GM21367 (cell line): ENCODE data around the gene MAGI1.

Experiments used
- ATAC-seq: cut with Tn5 transposase; IDR thresholded peaks from one replicate; pipeline ENCODE4 v1.9.1; 2021; ENCODE audit not compliant: unreplicated experiment

MAGI1 gene

DNA sequence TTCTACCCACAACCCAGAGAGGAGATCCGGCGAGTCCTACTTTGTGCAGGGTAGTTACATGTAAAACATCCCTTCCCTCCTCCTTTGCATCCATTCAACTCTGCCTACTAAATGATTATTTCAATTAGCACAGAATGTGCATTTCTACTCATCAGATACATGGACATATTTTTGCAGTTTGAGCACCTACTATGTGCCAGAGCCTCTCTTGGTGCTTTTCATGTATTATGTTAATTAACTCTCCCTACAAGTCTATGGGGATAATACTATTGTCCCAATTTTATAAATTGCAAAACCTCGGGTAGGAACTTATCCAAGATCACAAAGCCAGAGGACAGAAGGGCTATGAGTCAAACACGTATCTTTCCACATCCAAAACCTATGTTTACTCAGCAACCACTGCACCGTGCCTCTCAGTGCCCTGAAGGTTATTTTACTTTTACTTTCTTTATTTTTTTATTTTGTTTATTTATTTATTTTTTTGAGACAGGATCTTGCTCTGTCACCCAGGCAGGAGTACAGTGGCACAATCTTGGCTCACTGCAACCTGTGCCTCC, 432.8 kb downstream of the MAGI1 start:
- no peak for ATAC-seq

DNA sequence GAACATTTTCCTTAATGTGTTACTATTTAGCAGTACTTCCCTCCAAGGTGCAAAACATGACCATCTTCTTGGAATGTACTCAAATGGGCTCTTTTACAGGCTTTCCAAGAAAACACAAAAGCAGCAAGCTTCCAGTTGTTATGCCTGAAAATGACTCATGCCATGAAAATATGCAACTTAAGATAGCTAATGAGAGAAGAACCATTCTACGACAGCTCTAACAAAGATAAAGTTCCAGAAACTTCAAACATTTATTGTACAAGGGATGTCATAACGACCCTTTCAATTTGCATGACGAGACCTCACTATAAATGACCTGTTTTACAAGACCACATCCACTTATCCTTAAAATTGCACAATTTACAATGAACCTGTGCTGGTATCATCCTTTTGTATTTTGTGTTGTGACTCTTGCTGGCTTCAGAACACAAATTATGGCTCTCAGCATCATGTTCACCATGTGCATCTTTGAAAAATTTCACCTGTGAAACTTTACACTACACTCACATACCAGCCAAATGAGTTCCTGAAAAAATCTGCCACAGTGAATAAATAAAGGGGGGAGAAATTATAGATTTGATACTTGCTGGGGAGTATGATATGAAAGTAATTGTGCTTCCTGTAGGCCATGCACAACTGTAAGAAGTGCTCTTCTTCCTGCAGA, 433.7 kb downstream of the MAGI1 start:
- no peak for ATAC-seq

DNA sequence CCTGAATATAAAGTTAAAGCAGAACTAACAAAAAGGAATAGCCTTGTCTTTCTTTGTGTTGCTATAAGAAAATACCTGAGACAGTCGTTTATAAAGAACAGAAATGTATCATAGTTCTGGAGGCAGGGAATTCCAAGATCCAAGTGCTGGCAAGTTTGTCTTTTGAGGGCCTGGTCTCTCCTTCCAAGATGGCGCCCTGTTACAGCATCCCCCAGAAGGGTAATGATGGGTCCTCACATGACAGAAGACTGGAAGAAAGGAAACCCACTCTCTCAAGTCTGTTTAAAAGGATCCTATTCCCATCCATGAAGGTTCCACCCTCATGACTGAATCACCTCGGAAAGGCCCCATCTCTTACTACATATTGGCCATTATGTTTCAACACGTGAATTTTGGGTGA, 435.1 kb downstream of the MAGI1 start:
- no peak for ATAC-seq

DNA sequence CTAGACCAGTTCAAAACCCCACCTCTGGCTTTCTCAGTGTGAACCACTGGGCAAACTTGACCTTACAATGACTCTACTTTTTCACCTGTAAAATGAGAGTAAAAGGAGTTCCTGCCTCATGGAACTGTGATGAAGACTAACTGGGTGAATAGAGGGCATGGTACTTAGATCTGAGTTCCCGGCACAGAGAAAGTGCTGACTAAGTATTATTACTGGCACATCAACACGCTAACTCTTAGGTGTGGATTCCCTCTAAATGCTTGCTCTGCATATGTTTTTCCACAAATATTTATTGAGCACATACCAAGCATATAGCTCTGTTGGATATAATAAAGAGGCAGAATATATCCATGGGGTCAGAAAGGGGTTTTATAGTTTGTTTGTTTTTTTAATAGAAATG, 437.8 kb downstream of the MAGI1 start:
- ATAC-seq = no peak

DNA sequence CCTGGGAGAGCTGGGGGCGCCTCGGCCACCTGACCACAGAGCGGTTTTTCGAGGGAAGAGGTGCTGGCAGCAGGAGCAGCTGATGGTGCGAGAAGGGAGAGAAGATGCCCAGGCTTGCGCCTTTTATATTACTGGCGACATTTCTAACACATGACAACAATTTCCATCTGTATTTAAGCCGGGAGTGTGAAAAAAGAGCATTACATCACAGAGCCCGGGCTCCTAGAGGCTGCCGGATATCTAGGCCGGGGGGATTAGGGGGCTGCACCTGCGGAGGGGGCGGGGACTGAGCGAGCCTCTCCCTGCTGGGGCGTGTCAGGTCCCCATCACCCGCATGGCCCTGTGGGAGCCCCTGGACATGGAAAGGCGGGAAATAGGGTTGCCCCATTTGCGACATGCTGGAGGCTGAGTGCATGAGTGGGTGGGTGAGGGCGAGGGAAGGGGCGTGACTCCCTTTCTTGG, 440.7 kb downstream of the MAGI1 start:
- ATAC-seq = no peak

DNA sequence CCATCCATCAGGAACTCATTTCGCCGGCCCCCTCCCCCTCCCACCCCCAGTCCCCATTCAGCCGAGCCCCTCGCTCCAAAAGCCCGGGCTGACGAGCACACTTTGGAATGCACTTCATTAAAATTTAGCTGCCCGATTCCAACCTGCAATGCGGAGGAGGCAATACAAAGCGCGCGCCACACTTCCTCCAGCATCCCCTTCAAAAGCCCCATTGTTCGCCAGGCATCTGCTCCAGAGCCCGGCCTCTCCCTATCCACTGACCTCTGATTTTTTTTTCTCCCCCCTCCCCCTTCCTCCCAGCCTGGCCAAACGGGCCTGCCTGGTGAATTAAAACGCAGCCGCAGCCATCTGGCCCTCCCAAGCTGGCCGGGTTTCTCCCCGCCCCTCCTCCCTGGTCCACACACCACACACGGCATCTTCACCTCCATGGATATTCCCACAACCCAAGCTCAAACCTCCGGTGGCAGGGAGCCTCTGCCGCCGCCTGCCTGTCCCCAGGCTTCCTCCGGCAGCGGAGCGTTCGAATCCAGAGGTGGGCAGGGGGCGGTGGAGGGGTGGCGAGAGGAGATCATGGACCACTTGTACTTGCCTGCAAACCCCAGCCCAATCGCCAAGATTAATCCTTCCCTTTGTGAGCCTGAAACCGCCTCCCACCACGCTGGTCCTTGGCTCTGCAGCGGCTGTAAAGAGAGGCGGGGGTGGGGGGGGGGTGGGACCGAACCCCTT, 441.3 kb downstream of the MAGI1 start:
- ATAC-seq = no peak

DNA sequence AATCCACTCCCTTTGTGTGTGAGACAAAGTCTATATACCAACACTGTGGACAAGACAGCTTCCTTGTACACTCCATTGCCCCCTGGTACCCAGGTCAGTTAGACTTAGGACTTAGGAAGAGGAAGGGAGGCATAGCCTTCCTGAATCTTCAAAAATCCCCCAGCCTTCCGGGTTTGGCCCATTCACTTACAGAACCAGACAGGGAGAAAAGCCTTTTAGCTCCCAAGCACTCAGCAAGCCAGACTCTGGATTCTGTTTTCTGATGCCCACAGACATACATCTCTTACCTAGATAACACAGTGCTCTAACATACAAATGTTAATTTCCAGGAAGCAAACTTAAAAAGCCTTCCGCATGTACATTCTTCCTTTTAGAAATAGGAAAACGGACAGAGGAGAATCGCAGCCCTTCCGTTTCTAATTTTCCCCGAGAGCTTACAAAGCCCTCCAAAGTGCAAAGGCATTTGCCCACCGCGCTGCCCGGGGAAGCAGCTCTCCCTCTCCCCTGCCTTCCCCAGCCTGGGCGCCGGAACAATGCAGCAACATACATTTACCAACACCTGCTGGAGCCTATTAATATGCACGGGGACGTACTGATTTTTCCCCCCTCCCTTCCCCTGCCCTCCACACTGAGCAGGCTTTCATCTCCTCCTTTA, 442.0 kb downstream of the MAGI1 start:
- ATAC-seq = no peak

DNA sequence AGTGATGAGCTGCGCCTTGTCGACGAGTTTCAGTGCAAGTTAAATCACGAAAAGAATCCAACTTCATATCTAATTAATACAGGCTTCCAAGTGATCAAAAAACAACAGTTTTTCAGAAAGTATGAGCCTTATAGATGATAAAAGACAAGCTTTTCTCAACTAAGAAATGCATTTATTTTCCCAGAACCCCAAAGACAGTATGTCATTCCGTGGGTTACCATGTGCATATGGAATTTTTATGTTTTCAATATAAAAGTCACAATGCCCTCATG, 442.8 kb downstream of the MAGI1 start:
- no peak for ATAC-seq

DNA sequence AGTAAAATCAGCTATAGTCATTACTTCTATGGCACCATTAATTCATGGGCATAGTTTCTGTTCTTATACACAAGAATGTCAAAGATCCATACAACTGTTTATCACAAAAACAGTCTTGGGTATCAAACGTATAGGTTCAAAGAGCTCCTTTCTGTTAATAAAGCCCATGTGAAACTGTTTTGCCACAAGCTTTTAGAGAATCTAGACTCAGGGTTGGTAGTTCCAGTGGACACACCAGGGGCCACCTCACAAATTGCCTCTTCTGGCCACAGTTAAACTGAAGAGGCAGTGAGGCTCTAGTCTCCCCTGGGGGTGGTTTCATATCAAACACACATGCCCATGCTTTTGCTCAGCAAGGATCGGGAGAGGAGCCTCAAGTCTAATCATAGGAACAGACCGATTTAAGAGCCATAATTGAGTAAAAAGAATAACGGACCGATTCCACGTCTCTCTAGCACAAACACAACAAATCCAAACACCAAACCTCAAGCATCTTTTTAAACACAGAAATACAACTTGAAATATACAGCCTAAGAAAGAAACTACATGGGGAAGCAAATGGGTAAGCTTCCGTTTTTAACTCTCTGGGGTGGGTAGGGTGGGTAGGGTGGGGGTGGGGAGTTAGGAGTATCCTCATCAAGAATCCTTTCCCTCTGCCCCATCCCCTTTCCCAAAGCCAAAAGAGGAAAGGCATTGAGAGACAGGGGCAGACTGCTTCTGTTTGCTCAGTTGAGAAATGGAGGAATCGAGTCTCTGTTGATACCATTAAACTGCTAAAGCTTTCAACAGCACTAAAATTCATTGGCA, 443.3 kb downstream of the MAGI1 start:
- no peak for ATAC-seq

DNA sequence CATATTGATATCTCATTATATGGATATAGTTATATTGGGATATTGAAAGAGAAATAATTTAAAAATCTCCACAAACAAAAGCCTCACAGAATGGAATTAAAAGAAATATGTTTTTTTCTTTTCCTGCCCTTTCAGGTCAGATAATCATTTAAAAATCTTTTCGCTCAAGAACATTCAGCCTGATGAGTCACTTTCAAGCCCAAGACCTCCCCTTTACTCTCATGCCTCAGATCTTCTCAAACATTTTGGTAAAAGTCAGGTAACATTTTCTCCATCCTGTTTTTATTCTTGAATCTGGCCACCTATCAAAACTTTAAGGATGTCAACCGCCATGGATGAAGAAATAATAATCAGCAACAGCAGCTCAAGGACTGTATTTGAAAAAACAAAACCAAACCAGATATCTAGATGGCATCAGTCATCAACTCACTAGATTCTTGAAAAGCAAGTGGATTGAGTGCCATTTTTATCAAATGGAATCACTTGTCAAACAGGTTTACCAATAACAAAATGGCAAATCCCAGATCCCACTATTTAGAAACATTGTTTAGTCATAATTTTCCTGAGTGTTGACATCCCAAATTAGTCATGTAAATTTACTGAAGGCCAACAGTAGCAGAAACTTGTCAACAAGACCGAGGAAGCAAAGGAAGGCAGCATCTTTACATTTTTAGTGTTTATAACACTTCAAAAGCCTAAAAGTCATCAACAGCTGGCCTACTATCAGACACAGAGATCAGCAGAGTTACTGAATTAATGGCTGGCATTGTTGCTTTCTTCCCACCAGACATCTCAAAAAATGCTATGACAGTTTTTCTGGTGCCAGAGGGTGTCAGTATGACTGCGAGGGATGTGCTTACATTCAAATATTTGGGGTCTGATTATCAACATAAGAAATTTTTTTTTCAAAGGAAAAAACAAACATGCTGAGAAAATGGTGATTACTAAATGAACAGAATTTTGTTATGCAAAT, 444.7 kb downstream of the MAGI1 start:
- no peak for ATAC-seq

DNA sequence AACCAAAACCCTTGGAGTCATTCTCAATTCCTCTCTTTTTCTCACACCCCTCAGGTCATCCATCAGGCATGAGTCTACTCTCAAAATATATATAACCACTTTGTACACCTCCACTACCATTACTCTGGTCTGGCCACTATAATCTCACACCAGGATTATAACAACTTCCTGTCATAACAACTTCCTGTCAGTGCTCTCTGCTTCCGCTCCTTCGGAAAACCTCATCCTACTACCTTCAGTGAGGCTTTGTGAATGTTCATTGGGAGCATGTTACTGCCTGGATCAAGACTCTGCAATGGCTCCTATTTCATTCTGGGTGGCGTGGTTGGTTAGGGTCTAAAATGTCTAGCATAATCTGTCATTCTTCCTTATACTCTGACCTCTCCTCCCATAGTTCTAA, 447.4 kb downstream of the MAGI1 start:
- no peak for ATAC-seq

DNA sequence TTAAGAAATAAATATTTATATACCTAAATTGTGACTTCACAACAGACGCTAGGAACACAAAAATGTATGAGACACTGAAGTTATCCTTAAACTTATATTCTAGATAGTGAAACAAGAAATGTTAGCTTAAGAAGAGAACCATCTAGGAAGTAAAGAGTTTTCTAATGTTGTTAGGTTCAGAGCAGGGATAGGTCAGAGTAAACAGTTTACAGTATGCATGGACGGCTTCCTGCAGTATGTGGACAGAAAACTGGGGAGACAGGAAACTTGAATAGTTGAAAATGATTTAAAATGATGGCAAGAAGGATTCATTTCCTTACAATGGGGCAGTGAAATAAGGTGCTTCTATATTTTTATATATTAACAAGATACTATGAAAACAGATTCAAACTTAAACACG, 449.8 kb downstream of the MAGI1 start:
- ATAC-seq = no peak

DNA sequence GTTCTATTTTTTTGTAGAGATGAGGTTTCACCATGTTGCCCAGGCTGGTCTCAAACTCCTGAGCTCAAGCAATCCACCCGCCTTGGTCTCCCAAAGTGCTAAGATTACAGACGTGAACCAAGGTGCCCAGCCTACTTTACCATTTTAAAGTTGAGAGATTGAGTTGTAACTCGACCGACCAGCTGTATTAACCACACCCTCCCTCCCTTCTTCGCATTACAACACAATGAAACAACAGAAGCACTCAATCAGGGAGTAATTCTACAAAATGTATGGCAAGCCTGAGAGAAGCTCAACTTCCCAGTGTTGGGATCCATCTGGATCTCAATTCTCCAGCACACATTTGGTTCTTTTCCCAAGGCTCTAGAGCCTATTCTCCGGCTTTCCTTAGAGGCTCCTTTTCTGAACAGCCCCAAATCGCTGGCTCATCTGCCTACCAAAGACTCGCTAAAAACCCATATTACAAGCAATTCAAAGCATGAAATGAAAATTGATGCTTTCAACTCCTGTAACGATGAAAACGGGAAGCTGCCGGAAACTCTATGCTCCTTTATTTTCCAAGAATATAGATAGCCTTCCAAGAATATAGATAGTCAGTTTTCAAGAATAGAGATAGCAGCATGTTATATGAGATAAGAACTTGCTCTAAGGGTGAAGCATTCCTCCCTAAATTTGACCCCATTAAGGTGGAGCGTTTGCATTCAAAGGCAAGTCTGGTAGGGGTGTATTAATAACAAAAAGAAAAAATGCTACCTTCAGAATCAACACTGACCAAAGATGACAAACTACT, 450.9 kb downstream of the MAGI1 start:
- ATAC-seq = no peak

DNA sequence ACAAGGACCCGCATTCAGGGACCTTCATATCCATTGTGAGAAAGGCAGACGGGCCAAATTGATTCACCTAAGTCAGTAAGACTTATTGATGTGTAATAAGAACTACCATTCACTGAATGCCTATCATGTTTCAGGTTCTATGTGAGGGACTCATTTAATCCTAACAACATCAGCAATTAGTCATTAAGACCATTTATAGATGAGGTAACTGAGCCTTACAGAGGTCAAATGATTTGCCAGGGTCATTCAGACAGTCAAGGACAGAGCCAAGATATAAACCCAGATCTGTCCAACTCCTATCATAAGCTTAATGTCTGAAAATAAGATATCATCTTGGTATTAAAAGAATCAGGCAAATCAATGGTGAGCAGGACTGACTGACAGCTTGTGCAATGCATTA, 453.8 kb downstream of the MAGI1 start:
- ATAC-seq = no peak

DNA sequence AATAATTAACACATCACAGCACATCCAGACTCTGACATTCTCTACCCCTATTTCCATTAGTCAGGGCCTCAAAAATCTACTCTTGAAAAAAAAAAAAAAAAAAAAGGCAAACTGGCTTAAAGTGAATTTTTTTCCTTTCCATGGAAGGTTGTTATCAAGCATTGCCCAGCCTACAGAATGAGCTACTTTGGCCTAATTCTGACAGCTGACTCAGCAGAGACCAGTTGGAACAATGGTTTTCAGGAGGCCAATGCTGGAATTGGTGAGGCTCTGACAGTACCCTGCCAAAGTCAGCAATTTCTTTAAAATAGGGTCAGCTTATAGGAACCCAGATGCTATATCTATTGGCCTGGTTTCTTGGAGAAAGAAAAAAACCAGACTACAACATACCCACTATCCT, 454.7 kb downstream of the MAGI1 start:
- ATAC-seq = no peak

DNA sequence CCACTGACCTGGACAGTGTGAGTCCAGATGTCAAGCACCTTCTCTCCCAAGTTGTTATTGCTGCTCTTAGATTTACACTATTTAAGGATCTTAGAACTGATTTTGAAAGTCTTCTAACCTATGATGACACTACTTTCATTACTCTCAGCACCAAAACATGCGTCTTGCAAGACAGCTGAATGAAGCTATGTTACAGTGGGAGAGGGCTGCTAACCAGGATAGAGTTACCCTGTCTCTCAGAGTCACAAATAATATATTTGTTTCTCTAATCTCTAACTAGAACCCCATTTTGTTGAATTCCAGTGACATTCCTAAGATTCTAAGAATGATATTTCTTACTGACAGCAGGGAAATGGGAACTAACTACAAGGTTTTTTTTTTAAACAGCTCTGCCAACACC, 455.5 kb downstream of the MAGI1 start:
- ATAC-seq = no peak

DNA sequence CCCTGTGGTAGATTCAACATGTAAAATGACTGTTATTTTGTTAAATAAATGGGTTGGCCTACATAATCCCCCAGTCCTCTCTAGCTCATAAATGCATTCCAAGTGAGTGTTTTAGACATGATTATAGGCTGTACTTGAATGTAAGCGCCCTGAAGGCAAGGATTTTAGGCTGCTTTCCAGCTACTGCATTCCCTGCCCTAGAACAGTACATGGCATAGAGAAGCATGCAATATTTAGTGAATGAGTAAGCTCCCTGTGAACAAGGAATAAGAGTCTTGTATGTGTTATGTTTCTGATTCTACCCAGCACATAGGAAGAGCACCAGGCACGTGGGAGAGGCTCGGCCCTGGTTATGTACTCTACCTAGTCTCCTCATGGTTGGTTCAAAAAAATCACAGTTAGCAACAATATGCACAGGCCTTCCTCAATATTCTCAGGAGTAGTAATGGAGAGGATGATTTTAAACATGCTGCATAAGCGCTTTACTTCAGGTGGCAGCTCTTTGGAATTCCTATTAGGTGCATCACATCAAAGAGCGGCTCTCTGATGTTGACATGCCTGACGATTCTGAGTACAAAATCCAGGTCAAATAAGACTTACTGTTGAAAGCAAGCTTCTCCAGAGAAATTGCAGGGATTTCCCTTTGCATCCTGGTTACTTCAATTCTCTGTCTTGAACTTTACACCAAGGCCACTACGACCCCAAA, 456.6 kb downstream of the MAGI1 start:
- no peak for ATAC-seq

DNA sequence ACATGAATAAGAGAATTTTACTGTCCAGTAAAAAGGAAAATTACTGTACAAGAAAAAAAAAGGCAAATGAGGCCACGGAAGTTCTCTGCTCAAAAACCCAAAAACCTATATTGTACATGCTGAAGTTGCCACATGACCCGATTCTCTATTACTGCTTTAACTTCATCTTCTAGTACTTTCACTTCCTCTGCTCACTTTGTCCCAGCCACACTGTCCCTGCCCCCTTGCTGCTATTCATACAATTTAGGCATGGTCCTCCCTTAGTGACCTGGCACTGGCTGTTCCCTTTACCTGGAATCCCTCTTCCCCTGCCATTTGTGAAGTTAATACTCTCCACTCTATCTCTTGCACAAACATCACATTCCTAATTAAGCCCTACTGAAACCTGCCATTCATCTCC, 457.4 kb downstream of the MAGI1 start:
- no peak for ATAC-seq

DNA sequence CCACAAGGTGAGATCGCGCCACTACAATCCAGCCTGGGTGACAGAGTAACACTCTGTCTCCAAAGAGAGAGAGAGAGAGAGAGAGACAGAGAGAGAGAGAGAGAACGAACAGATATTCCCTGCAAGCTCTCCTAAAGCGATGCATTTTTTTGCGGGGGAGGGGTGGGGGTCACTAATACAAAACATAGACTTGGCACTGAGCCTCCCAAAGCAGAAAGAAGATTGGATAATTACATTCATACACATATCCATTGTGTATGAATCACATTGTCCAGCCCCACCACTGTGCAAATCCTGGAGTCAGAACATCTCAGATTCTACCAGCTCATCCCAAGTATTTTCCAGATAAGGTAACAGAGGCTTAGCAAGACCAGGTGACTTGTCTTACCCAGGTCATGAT, 459.9 kb downstream of the MAGI1 start:
- ATAC-seq = no peak
